HCT116 (cell line): ENCODE data around the gene BRINP3. TPM values are rescaled to one million over a fixed set of nuclear protein-coding genes. Genes with fewer than 3 reads are reported as not detected.

Experiments
- ATAC-seq: fragments of 200-7000 bp; cut with Tn5 transposase; 2 replicates; pipeline ENCODE4 v1.9.1; 2020; ENCODE audit warnings: mild to moderate bottlenecking, moderate library complexity
- BruUV-seq: library from RNA; stranded (reverse); fragments of 400-500 nt; replicated peaks from 2 replicates; lab custom pipeline; 2021; lab: Mats Ljungman, UMichigan
- CTCF ChIA-PET: fragments of 300-600 bp; sonication (Branson Sonifier 250); formaldehyde crosslinking; loops from one replicate; lab custom pipeline; 2021; ENCODE audit warnings: antibody characterized with exemption; lab: Charles Lee
- POLR2A ChIA-PET: fragments of 300-600, 350-600 bp; sonication (Branson Sonifier 250); formaldehyde crosslinking; loops from one replicate; lab custom pipeline; 2021; ENCODE audit warnings: antibody characterized with exemption; lab: Charles Lee
- RAD21 ChIA-PET, 2 experiments: fragments of 300-600 bp; sonication (Branson Sonifier 250); formaldehyde crosslinking; loops; one replicate each; lab custom pipeline; 2023; ENCODE audit warnings: low total read pairs in 2 of 2; ENCODE audit not compliant: uncharacterized antibody in 2 of 2, unreplicated experiment in 2 of 2, low non-redundant PET in 1 of 2; lab: Charles Lee
- DNase-seq: peaks from one replicate; pipeline ENCODE4 v3.0.0-alpha.2; 2010; ENCODE audit warnings: low read depth, low spot score
- H2AFZ ChIP-seq: fragments of 200-600 bp; shearing (Covaris generic), sonication (generic); 2 replicates; pipeline ENCODE4 v1.6.1; 2017; ENCODE audit warnings: low read depth, mixed run types, mixed read lengths, antibody characterized with exemption, low read length; ENCODE audit not compliant: poor library complexity, severe bottlenecking
- H3K27ac ChIP-seq: 2 replicates; pipeline ENCODE4 v1.5.1; 2012; ENCODE audit warnings: low read depth, low read length
- H3K27me3 ChIP-seq: fragments of 200-600 bp; sonication (generic); 2 replicates; pipeline ENCODE4 v1.6.1; 2016; ENCODE audit warnings: mixed run types, low read length, mixed read lengths; ENCODE audit not compliant: insufficient read depth
- H3K36me3 ChIP-seq, 2 experiments: fragments of 200-500 bp in 1 of 2; fragments of 200-600 bp in 1 of 2; sonication (Bioruptor generic) in 1 of 2; sonication (generic) in 1 of 2; 2 replicates each; pipeline versions ENCODE4 v1.5.1 to v1.6.1; 2014 to 2016; ENCODE audit warnings: low read length in 2 of 2, inconsistent platforms in 1 of 2, mixed read lengths in 1 of 2, mixed run types in 1 of 2; ENCODE audit not compliant: insufficient read depth in 2 of 2, control insufficient read depth in 1 of 2
- H3K4me1 ChIP-seq, 2 experiments: fragments of 200-600 bp in 1 of 2; sonication (generic) in 1 of 2; 2 replicates each; pipeline versions ENCODE4 v1.5.1 to v1.6.1; 2012 to 2017; ENCODE audit warnings: low read length in 2 of 2, inconsistent platforms in 1 of 2, mild to moderate bottlenecking in 1 of 2, mixed read lengths in 1 of 2, mixed run types in 1 of 2, moderate library complexity in 1 of 2; ENCODE audit not compliant: insufficient read depth in 2 of 2, control insufficient read depth in 1 of 2
- H3K4me2 ChIP-seq: fragments of 200-600 bp; sonication (generic); 2 replicates; pipeline ENCODE4 v1.6.1; 2017; ENCODE audit warnings: mixed run types, low read length, mixed read lengths
- H3K4me3 ChIP-seq, 2 experiments: fragments of 200-600 bp in 1 of 2; sonication (generic) in 1 of 2; replicated peaks in 1 of 2; 2 replicates each; pipeline ENCODE4 v1.5.1; 2011 to 2016; ENCODE audit warnings: low read length in 2 of 2, control low read depth in 1 of 2, low read depth in 1 of 2, mild to moderate bottlenecking in 1 of 2, mixed read lengths in 1 of 2, mixed run types in 1 of 2
- H3K79me2 ChIP-seq: fragments of 200-600 bp; sonication (generic); 2 replicates; pipeline ENCODE4 v1.6.1; 2017; ENCODE audit warnings: mild to moderate bottlenecking, mixed run types, low read length, moderate library complexity, mixed read lengths; ENCODE audit not compliant: insufficient read depth
- H3K9ac ChIP-seq: fragments of 200-600 bp; sonication (generic); 2 replicates; pipeline ENCODE4 v1.6.1; 2016; ENCODE audit warnings: low read length, mixed read lengths
- H3K9me2 ChIP-seq: fragments of 200-600 bp; sonication (generic), shearing (Covaris generic); 2 replicates; pipeline ENCODE4 v1.6.1; 2017; ENCODE audit warnings: mixed run types, mild to moderate bottlenecking, moderate library complexity; ENCODE audit not compliant: insufficient read depth
- H3K9me3 ChIP-seq, 2 experiments: fragments of 200-500 bp in 1 of 2; fragments of 200-600 bp in 1 of 2; sonication (Bioruptor generic) in 1 of 2; sonication (generic) in 1 of 2; 2 replicates each; pipeline ENCODE4 v1.6.1; 2014 to 2017; ENCODE audit warnings: low read length in 2 of 2, mixed read lengths in 2 of 2, inconsistent platforms in 1 of 2, low read depth in 1 of 2, mild to moderate bottlenecking in 1 of 2, mixed run types in 1 of 2, moderate library complexity in 1 of 2; ENCODE audit not compliant: control insufficient read depth in 1 of 2, insufficient read depth in 1 of 2
- H4K20me1 ChIP-seq: fragments of 200-600 bp; sonication (generic), shearing (Covaris generic); 2 replicates; pipeline ENCODE4 v1.6.1; 2017; ENCODE audit warnings: mixed run types, mild to moderate bottlenecking, moderate library complexity; ENCODE audit not compliant: insufficient read depth
- ATF3 ChIP-seq: IDR thresholded peaks from 2 replicates; pipeline ENCODE4 v1.6.1; 2012
- CBX3 ChIP-seq: IDR thresholded peaks from 2 replicates; pipeline ENCODE4 v1.6.1; 2012; ENCODE audit warnings: low read depth
- CEBPB ChIP-seq: IDR thresholded peaks from 2 replicates; pipeline ENCODE4 v1.6.1; 2012; ENCODE audit warnings: low read depth
- CTCF ChIP-seq, 3 experiments: fragments of 200-600 bp in 1 of 3; sonication (generic) in 1 of 3; IDR thresholded peaks in 2 of 3; conservative IDR thresholded peaks in 1 of 3; 2 replicates each; pipeline ENCODE4 v1.5.1; 2012 to 2017; ENCODE audit warnings: low read depth in 2 of 3, low read length in 2 of 3, antibody characterized with exemption in 1 of 3, borderline replicate concordance in 1 of 3, control low read depth in 1 of 3, mild to moderate bottlenecking in 1 of 3, mixed read lengths in 1 of 3, mixed run types in 1 of 3, moderate library complexity in 1 of 3; ENCODE audit not compliant: insufficient read depth in 1 of 3
- EZH2 ChIP-seq: fragments of 200-600 bp; sonication (generic); IDR thresholded peaks from 2 replicates; pipeline ENCODE4 v1.6.1; 2017; ENCODE audit warnings: antibody characterized with exemption, mixed run types
- FOSL1 ChIP-seq: IDR thresholded peaks from 2 replicates; pipeline ENCODE4 v1.6.1; 2012; ENCODE audit warnings: low read depth
- MAX ChIP-seq: IDR thresholded peaks from 2 replicates; pipeline ENCODE4 v1.6.1; 2012
- POLR2A ChIP-seq: IDR thresholded peaks from 2 replicates; pipeline ENCODE4 v1.7.0; 2011; ENCODE audit warnings: borderline replicate concordance; ENCODE audit not compliant: insufficient read depth, insufficient read length; ENCODE audit errors: extremely low read depth
- POLR2AphosphoS5 ChIP-seq: IDR thresholded peaks from 2 replicates; pipeline ENCODE4 v1.6.1; 2011; ENCODE audit warnings: mild to moderate bottlenecking, low read depth, low read length, moderate library complexity
- REST ChIP-seq: IDR thresholded peaks from 2 replicates; pipeline ENCODE4 v1.6.1; 2012; ENCODE audit warnings: low read depth
- SIN3A ChIP-seq: IDR thresholded peaks from 2 replicates; pipeline ENCODE4 v1.6.1; 2012; ENCODE audit warnings: low read depth
- SP1 ChIP-seq: IDR thresholded peaks from 2 replicates; pipeline ENCODE4 v1.6.1; 2012; ENCODE audit warnings: low read depth
- TCF7L2 ChIP-seq: IDR thresholded peaks from 2 replicates; pipeline ENCODE4 v1.7.0; 2011; ENCODE audit warnings: borderline replicate concordance, inconsistent platforms; ENCODE audit not compliant: insufficient read depth, insufficient read length; ENCODE audit errors: extremely low read depth
- ZBTB33 ChIP-seq: IDR thresholded peaks from 2 replicates; pipeline ENCODE4 v1.6.1; 2011; ENCODE audit warnings: mild to moderate bottlenecking, low read length, moderate library complexity; ENCODE audit not compliant: insufficient replicate concordance; ENCODE audit errors: extremely low read depth
- intact Hi-C: fragments of 100-400 bp; cut with micrococcal nuclease; formaldehyde crosslinking; loops from 2 replicates; pipeline ENCODE4 v1.10.0; 2022
- total RNA-seq: library from RNA; stranded (reverse); gene quantifications from one replicate; pipeline ENCODE4 v1.2.1, GENCODE V29; 2021; ENCODE audit not compliant: unreplicated experiment

Gene BRINP3
- total RNA-seq, 1 experiment from 2014 or later = not detected

- no TSS peak for BruUV-seq
- H2AFZ ChIP-seq = no peak overlapping the region
- ChIA-PET POLR2A (no interaction called here), CTCF (no interaction called here), RAD21 (no interaction called here)
- H3K9ac ChIP-seq = no peak overlapping the region
- H3K9me3 ChIP-seq = no peaks in the 10 kb centered on the region
- no peaks in the 10 kb centered on the region for H4K20me1 ChIP-seq
- no peak overlapping the region for H3K4me3 ChIP-seq
- DNase-seq (no peak), ATAC-seq (no peak)
- H3K4me2 ChIP-seq = no peak overlapping the region
- H3K27me3 ChIP-seq = no peaks in the 10 kb centered on the region
- H3K79me2 ChIP-seq = no peaks in the 10 kb centered on the region
- H3K36me3 ChIP-seq = no peaks in the 10 kb centered on the region
- peaks cover 0 to 5% of the 10 kb centered on the region in 2 experiments; a peak in 3 of 4 replicates for H3K4me1 ChIP-seq
- H3K27ac ChIP-seq = no peak overlapping the region
- intact Hi-C loops = no loop called here
- TF ChIP-seq SP1 (no peak), TCF7L2 (no peak), POLR2A (no peak), CTCF (IDR thresholded peaks at IDR 0.05 in 2 of 3, conservative IDR thresholded peaks at IDR 0.05 in 1 of 3; ENCODE audit: borderline replicate concordance in 1 of 3, insufficient read depth in 1 of 3, low read depth in 2 of 3, low read length in 2 of 3) (no peak), CEBPB (no peak), REST (no peak), POLR2AphosphoS5 (no peak), ATF3 (no peak), CBX3 (no peak), EZH2 (no peak), MAX (no peak), ZBTB33 (no peak), SIN3A (no peak), FOSL1 (no peak)
- no peaks in the 10 kb centered on the region for H3K9me2 ChIP-seq
Observed at GRCh38 chr1:190484045-190484444, 6.4 kb upstream of the BRINP3 start.
